Measurements from ENCODE around the gene SLC12A7.

Gene SLC12A7

DNA sequence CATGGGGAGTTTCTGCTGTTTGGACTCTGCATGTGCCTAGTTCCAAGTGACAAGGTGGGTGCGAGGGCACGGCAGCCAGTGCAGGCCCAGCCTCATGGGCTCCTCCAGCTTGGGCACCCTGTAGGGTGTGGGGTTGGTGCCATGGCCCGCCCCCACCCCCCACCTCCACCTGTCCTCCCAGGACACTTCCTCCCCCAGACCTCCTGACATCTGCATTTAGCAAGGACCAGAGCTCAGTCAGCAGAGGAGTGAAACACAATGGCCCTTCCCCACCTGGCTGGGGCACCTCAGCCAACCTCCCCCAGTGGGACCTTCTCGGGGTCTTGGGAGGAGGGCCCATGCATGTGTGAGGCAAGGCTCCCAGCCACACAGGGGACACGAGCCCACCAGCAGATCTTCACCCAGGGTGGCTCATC lies 105.2 kb downstream of the SLC12A7 start:
- Histone ChIP-seq H3K9me3 (ENCODE audit: control insufficient read depth, insufficient read depth, low read depth, low read length) (no peaks in the 10 kb centered on the region), H3K4me1 (ENCODE audit: control insufficient read depth, insufficient read depth, low read length) (peaks cover 30% of the 10 kb centered on the region), H3K27ac (ENCODE audit: extremely low read depth, low read depth, low read length) (no peak overlapping the region), H3K4me3 (ENCODE audit: low read depth, low read length) (no peak overlapping the region), H3K36me3 (ENCODE audit: control insufficient read depth in 2 of 2, insufficient read depth in 1 of 2, low read length in 2 of 2) (peaks cover 0 to 5% of the 10 kb centered on the region in 2 experiments; a peak in 1 of 3 replicates)
- TF ChIP-seq SP2 (tag by site-specific recombination; IDR thresholded peaks at IDR 0.05) (no peak), ZNF350 (tag by site-specific recombination; IDR thresholded peaks at IDR 0.05) (no peak), ZNF311 (tag by site-specific recombination; IDR thresholded peaks at IDR 0.05; ENCODE audit: borderline replicate concordance) (no peak), INSM2 (tag by site-specific recombination; IDR thresholded peaks at IDR 0.05) (no peak), ZNF777 (tag by site-specific recombination; IDR thresholded peaks at IDR 0.05; ENCODE audit: borderline replicate concordance) (no peak), HOXA7 (CRISPR knock-in tag; IDR thresholded peaks at IDR 0.05; ENCODE audit: borderline replicate concordance) (no peak), ZEB2 (tag by site-specific recombination; IDR thresholded peaks at IDR 0.05) (no peak), ZNF658 (tag by site-specific recombination; IDR thresholded peaks at IDR 0.05) (no peak), ZNF510 (tag by site-specific recombination; IDR thresholded peaks at IDR 0.05; ENCODE audit: insufficient replicate concordance) (no peak), ZBTB20 (tag by site-specific recombination; IDR thresholded peaks at IDR 0.05) (no peak), ZNF629 (tag by site-specific recombination; IDR thresholded peaks at IDR 0.05) (no peak), ZNF768 (tag by site-specific recombination; IDR thresholded peaks at IDR 0.05) (no peak), ZNF664 (tag by site-specific recombination; IDR thresholded peaks at IDR 0.05) (no peak), SALL2 (tag by site-specific recombination; IDR thresholded peaks at IDR 0.05; ENCODE audit: borderline replicate concordance) (no peak), ZNF776 (tag by site-specific recombination; IDR thresholded peaks at IDR 0.05; ENCODE audit: borderline replicate concordance) (no peak), ZNF501 (tag by site-specific recombination; IDR thresholded peaks at IDR 0.05) (no peak)
- TF ChIP-seq, protein P1, sequence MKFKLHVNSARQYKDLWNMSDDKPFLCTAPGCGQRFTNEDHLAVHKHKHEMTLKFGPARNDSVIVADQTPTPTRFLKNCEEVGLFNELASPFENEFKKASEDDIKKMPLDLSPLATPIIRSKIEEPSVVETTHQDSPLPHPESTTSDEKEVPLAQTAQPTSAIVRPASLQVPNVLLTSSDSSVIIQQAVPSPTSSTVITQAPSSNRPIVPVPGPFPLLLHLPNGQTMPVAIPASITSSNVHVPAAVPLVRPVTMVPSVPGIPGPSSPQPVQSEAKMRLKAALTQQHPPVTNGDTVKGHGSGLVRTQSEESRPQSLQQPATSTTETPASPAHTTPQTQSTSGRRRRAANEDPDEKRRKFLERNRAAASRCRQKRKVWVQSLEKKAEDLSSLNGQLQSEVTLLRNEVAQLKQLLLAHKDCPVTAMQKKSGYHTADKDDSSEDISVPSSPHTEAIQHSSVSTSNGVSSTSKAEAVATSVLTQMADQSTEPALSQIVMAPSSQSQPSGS (tag by site-specific recombination; IDR thresholded peaks at IDR 0.05; ENCODE audit: low read depth) = no peak
- POLR2A ChIA-PET = interaction anchor here (0.6 to 2.6 kb wide), 2 partner anchors 16 to 83 kb away, joined by 3 to 7 read pairs; no protein-coding TSS in a partner anchor
- CTCF ChIA-PET = interaction anchor here (0.5 to 5.0 kb wide), 10 partner anchors 10 to 1315 kb away, joined by 3 to 51 read pairs (median 7); no protein-coding TSS in a partner anchor

DNA sequence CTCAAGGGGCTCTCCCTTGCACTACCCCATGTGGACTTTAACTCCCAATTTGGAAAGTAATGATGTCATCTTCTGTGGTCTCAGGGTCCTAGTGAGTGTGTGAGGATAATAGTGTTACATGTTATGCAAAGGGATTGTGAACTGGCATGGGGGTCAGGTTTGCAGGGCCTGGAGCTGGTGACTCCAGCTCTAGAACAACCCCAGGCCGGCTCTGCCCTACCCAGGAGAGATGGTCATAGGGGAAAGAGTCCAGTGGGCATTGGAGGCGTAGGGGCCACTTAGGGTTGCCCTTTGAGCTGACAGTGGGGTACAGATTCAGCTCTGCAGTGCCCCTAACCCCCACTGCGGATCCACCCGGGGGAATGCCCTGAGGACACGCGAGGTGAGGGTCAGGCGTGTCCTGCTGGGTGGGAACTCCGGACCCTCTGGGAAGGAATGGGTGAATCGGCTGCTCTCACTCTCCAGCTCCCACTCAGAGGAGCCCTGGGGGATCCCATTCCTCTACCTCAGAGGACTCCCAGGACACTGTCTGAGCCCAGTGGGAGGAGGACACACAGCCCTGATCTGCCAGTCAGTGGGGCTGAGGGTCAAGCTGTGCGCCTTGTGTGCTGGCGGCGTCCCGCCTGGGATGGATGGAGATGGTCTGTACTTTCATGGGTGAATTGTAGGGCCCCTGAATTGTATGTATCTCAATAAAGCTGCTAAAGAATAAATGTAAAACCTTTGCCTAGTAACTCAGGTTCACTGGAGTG lies 105.8 kb downstream of the SLC12A7 start:
- H3K4me1 ChIP-seq (ENCODE audit: control insufficient read depth, insufficient read depth, low read length) = peaks cover 30% of the 10 kb centered on the region
- no peaks in the 10 kb centered on the region for H3K9me3 ChIP-seq (ENCODE audit: control insufficient read depth, insufficient read depth, low read depth, low read length)
- ChIA-PET POLR2A (interaction anchor here (0.5 to 2.6 kb wide), 2 partner anchors 82 to 181 kb away, joined by 6 to 7 read pairs; no protein-coding TSS in a partner anchor), CTCF (interaction anchor here (0.9 to 5.0 kb wide), 11 partner anchors 9 to 162 kb away, joined by 3 to 51 read pairs (median 5); no protein-coding TSS in a partner anchor)
- H3K36me3 ChIP-seq (ENCODE audit: control insufficient read depth in 2 of 2, insufficient read depth in 1 of 2, low read length in 2 of 2) = no peaks in the 10 kb centered on the region
- no peak overlapping the region for H3K4me3 ChIP-seq (ENCODE audit: low read depth, low read length)
- TF ChIP-seq ZNF324 (tag by site-specific recombination; IDR thresholded peaks at IDR 0.05) (no peak), ZIC2 (tag by site-specific recombination; IDR thresholded peaks at IDR 0.05) (peak; percentile 27), ZNF837 (tag by site-specific recombination; IDR thresholded peaks at IDR 0.05) (no peak), ZNF600 (tag by site-specific recombination; IDR thresholded peaks at IDR 0.05) (0 out of 2 replicates have a peak, but pooled peaks have one; percentile 14), GLIS1 (tag by site-specific recombination; IDR thresholded peaks at IDR 0.05) (no peak), ZNF112 (tag by site-specific recombination; IDR thresholded peaks at IDR 0.05) (no peak), ZNF561 (tag by site-specific recombination; IDR thresholded peaks at IDR 0.05; ENCODE audit: borderline replicate concordance) (no peak), ZNF629 (tag by site-specific recombination; IDR thresholded peaks at IDR 0.05) (peak; percentile 34; the same call in 1 of the 2 replicates), GLIS2 (tag by site-specific recombination; IDR thresholded peaks at IDR 0.05) (peak; percentile 61; the same call in 1 of the 2 replicates)
- TF ChIP-seq, protein P2, sequence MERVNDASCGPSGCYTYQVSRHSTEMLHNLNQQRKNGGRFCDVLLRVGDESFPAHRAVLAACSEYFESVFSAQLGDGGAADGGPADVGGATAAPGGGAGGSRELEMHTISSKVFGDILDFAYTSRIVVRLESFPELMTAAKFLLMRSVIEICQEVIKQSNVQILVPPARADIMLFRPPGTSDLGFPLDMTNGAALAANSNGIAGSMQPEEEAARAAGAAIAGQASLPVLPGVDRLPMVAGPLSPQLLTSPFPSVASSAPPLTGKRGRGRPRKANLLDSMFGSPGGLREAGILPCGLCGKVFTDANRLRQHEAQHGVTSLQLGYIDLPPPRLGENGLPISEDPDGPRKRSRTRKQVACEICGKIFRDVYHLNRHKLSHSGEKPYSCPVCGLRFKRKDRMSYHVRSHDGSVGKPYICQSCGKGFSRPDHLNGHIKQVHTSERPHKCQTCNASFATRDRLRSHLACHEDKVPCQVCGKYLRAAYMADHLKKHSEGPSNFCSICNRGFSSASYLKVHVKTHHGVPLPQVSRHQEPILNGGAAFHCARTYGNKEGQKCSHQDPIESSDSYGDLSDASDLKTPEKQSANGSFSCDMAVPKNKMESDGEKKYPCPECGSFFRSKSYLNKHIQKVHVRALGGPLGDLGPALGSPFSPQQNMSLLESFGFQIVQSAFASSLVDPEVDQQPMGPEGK (tag by site-specific recombination; IDR thresholded peaks at IDR 0.05) = 0 out of 2 replicates have a peak, but pooled peaks have one; percentile 33
- TF ChIP-seq, protein P1 (tag by site-specific recombination; IDR thresholded peaks at IDR 0.05; ENCODE audit: low read depth) = peak; percentile 92
- H3K27ac ChIP-seq (ENCODE audit: extremely low read depth, low read depth, low read length) = no peak overlapping the region
